GM18508 (cell line): ENCODE data around the gene MRAS.
"Not testable (repeated sequence)": the region's sequence is repeated elsewhere in the genome, so short reads cannot be mapped to it uniquely, and the experiment has no call there.

Source experiments
- ATAC-seq: cut with Tn5 transposase; IDR thresholded peaks from one replicate; pipeline ENCODE4 v1.9.1; 2021; ENCODE audit warnings: moderate number of reproducible peaks; ENCODE audit not compliant: insufficient read depth, unreplicated experiment

The MRAS gene

DNA sequence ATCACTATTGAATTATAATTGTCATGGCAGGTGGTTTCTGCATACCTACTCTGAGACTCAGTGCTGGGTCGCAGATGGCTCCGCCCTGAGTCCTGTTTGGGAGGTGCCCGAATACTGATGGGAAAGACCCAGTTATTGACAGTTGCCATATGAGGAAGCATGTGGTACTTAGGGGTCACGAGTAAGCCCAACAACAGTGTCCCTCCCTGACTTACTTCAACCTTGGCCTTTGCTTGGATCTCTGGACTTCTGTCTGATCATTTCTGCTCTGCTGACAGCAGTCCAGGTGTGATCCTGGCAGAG lies 16.8 kb downstream of the MRAS start:
- ATAC-seq, result no peak

DNA sequence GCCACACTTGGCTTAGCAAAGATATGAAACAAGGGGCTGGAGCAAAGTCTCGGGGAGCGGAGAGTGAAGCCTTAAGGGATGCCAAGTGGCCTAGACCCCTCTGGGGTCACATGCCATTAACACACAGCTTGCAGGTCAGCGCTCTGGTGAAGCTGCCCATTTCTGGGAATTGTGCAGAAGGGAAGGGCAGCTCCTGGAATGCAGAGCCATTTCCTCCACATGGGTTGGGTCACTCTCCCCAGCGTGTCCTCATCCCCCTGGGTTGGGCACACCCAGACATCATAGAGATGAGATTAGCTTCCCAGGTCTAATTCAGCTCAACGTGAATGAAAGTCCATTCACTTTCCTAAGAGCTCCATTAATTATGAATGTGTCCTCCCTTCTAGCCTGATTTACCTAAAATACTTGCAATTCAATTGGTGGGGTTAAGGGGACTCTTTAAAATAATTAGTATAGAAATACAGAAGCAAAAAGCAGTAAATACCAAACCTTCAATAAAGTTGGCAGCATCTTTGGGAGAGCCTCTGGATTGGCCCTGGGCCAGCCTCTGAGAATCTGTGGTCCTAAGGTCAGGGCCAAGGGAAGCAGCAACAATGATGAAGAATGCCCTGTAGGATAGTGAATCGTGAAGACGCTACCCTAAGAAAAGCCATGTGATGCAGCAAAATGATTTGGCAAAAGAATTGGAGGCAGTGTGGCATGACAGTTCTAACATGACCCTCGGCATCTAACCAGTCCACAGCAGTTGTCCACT lies 17.8 kb downstream of the MRAS start:
- no peak for ATAC-seq

DNA sequence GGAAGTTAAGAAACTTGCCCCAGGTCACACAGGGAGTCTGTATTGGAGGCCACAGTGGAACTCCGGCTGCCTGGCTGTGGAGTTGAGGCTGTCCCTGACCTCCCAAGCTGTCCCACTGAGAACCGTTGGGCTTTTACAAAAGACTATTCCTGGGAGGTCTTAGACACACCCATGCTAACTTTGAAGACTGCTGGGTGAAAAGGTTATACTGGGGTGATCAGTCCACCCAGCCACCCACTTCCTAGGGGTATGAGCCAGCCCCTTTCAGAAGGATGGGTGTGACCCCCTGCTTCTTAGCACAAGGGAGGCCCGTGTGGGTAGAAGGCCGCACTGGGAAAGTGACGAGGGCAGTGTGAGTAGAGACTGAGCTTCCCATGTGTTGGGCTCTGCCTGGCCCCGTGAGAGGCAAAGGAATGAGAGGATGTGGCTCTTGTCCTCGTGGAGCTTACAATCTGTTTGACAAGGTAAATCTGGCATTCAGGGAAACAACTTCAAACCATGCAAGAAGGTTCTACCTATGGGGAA lies 19.0 kb downstream of the MRAS start:
- ATAC-seq, result no peak

DNA sequence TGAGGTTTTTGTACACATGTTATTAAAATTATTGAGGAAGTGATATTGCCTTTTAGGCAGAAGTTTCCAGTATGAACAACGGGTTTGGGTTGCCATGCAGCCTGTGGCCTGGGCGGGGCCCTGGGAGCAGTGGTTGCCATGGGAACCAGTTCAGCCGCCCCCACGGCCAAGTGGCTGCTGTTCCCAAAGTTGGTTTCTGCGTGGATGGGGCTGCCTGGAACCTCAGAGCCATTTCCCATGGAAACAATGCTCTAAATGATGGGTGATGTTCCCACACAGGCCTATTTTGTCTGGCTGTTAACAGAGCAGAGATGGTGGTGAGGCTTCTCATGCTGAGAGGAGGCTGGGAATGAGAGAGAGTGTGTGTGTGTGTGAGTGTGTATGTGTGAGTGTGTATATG lies 19.5 kb downstream of the MRAS start:
- ATAC-seq, result no peak

DNA sequence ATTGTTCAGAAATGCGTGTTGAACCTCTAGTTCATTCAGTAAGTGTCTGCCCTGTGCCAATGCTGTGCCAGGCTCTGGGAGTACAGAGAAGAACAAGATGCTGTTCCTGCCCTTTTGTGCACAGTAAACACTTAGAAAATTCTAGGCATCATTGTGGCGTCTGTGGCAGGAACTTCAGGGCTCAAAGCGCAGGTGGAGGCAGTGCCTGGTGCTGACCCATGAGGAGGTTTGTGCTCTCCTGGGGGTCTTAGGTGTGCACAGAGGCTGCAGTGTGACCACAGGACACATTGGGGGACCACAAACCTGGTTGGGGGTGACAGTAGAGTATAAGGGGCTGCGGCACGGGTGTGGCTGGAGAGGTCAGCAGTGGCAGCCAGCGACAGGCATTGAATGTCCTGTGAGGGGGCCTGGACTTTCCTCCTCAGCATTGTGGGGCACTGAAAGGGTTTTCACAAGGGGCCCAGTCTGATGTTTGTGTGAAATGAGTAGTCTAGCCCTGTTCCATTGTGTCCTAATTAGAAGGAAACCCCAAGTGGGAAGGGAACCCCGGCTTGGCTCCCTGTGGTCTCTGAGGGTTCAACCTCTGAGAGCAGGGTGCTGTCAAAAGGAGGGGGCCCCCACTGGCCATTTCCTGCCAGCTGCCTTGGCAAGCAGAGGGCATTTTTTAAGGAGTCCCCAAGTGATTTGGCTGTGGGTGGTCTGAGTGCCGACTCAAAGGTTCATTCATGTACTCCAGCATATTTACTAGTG lies 20.9 kb downstream of the MRAS start:
- ATAC-seq, result no peak

DNA sequence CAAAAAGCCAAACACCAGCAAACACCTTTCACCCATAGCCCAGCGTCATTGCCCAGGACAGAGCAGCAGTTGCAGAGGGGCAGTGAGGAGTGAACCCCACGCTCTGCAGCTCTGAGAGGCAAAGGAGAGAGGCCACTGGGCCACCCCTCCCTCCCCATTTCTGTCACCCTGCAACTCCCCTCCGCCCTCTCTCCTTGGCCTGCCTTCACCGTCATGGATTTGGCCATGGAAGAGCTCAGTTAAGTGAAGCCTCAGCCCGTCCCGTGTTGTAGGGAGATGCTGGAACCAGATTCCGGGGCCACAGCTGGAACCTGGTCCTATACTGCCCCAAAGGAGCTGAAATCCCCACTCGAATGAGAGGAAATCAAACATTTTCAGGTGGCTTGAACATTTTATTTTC lies 21.9 kb downstream of the MRAS start:
- ATAC-seq, result no peak

DNA sequence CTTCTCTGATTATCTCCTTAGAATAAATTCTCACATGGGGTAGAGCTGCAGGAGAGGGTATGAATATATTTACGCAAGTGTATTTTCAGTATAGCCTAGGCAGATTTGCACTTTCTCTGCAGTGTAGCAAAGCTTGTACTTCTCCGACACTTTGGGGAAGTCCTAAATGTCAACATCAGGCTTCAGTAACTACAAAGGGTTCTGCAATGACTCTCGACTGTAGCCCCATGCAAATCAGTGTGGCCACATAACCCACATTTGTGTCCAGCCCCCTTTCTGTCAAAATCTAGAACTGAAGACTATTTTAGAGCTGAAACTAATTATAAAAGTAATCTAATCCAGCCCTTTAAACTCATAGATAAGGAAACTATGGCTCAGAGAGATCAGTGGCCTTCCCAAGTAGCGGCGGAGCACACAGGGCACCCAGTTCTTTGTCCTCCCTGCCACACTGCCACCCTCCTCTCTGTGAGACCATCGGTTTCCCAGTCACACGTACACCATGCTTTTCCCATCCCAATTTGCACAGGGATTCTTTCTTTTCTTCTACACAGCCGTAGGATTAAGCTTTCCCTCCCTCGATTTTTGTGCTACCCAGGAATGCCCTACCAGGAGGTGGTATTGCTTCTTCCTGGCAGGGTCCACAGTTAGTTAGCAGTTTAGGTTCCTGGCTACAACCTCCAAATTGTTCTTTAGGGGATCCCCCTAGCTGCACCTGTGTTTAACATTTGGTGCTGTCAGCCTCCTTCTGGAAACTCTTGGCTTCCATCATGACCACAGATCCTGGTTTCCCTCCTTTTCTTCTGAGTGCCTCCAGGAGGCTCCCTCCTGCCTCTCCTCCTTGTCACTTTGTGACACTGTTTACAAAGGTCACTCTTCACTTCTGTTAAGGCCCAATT lies 22.9 kb downstream of the MRAS start:
- peak; percentile 100 for ATAC-seq

GRCh38 chr3:138373087-138373735 lies 24.8 kb downstream of the MRAS start:
- ATAC-seq, result no peak

DNA sequence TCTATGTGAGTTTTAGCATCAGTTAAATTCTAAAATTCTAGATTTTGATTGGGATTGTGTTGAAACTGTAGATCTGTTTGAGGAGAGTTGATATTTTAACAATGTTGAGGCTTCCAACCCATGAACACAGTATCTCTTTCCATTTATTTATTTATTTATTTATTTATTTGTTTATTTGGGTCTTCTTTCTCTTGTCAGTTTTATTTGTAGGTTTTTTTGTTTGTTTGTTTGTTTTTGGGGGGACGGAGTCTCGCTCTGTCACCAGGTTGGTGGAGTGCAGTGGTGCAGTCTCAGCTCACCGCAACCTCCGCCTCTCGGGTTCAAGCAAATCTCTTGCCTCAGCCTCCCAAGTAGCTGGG lies 25.3 kb downstream of the MRAS start:
- no peak for ATAC-seq

DNA sequence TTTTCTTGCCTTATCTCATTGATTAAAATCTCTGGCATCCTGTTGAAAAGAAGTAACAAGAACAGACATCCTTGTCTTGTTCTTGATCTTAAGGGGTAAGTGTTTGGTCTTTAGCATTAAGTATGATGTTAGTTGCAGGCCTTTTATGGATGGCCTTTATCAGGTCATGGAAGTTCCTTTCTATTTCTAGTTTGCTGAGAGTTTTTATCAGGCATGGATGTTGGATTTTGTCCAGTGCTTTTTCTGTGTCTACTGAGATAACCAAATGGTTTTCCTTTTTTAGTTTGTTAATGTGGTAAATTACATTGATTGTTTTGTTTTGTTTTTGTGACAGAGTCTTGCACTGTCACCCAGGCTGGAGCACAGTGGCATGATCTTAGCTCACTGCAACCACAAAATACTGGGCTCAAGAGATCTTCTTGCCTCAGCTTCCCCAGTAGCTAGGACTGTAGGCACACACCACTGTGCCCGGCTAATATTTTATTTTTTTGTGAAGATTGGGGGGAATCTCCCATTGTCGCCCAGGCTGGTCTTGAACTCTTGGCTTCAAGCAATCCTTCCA lies 26.3 kb downstream of the MRAS start:
- ATAC-seq, result no peak

GRCh38 chr3:138375447-138375846 lies 27.1 kb downstream of the MRAS start:
- ATAC-seq, result no peak

DNA sequence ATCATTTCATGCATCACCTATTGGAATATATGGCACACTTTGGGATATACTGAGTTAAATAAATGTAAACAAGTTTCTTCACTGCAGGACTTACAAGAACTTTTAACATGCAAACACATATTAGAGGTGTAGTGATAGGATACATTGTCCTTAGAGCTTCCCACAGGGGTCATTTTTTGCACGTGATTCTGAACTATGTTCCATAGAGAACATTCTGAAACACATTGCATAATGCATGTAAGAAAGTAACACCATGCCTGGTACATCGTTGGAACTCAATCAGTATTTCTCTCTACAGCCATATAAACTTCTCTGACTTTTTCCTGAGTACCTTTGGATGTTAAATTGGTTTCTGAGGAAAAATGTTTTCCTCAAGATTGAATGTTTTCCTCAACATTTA lies 28.3 kb downstream of the MRAS start:
- no peak for ATAC-seq

DNA sequence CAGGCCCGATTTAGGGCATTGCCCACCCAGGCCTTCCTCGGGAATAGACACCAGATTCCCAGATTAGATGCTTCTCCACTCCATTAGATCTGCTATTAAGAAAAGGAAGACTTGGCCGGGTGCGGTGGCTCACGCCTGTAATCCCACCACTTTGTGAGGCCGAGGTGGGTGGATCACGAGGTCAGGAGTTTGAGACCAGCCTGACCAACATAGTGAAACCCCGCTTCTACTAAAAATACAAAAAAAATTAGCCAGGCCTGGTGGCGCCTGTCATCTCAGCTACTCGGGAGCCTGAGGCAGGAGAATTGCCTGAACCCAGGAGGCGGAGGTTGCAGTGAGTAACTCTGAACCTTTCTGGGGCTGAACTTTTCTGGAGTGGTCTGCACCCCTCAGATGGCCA lies 28.8 kb downstream of the MRAS start:
- not testable (repeated sequence) for ATAC-seq

DNA sequence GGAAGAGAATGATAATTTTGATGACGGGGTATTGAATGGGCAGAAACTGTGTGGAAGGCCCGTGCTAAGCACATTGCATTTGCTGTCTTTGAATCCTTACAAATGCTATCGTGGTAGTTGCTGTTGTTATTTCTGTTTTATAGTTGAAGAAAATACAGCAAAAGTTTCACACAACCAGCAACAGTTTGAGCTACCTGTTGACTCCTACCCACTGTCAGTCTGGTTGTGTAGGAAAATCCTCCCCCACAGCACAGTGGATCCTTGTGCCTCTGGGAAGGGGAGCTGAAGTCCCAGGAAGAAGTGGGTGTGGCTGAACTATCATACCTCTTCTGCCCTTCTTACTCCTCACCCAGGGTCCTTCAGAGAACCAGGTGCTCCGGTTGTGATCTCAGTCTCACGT lies 29.4 kb downstream of the MRAS start:
- ATAC-seq, result no peak

- ATAC-seq, result no peak
Measured at GRCh38 chr3:138378331-138378730, 30.0 kb downstream of the MRAS start.

DNA sequence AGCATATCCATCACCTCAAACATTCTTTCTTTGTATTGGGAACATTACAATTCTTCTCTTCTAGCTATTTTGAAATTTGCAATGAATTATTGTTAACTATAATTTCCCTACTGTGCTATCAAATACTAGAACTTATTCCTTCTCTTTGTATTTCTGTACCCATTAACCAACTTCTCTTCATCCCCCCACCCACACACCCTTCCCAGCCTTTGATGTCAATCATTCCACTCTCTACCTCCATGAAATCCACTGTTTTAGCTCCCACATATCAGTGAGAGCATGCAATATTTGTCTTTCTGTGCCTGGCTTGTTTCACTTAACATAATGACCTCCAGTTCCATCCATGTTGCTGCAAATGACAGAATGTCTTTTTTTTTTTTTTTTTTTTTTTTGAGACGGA lies 30.6 kb downstream of the MRAS start:
- ATAC-seq, result no peak

DNA sequence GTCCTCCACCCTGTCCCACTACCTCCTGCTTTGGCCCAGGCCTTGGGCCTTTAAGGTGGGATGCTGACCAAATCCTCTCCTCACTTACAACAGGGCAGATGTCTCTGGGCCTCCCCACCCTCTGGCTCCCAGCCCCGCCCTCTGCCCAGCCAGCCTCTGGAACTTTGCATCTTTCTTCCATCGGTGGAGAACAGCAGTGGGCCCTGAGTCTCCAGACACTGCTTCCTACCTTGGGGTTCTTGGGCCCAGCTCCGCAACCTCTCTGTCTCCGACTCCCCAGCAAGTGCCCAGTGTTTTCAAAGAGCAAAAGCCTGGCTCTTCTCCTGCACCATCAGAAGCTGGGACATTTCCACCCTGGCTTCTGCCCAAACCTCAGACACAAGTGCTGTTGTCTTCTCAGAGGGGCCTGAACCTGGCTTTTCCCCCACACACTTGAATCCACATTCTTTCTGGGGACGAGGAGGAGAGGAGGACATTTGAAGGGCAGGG lies 33.1 kb downstream of the MRAS start:
- no peak for ATAC-seq

- ATAC-seq, result no peak
Measured at GRCh38 chr3:138381950-138382715, 33.8 kb downstream of the MRAS start.

GRCh38 chr3:138383715-138384465 lies 35.5 kb downstream of the MRAS start:
- no peak for ATAC-seq
